Measurements from ENCODE around the gene TARBP2. TPM values are rescaled to one million over a fixed set of nuclear protein-coding genes. Genes with fewer than 3 reads are reported as not detected.

Gene TARBP2
- total and polyA plus RNA-seq, 12 donors = 7.0 to 21.2 (median 11.1) TPM

GRCh38 chr12:53498235-53498630, 2.9 kb upstream of the TARBP2 start:
- intact Hi-C loops (cut with DNase I) = no loop called here
- DNase-seq (no peak), ATAC-seq (no peak)
- WGBS, 2 donors = 85 to 87% methylated on average over 2 of the region's 2 CpGs
- Histone ChIP-seq H3K27me3 (no peaks in the 10 kb centered on the region), H3K9me3 (no peaks in the 10 kb centered on the region), H3K4me3 (peak overlapping the region in 3 of 10 donors; percentile 8 to 74 (median 60)), H3K36me3 (peaks cover 0 to 1% (median 0%) of the 10 kb centered on the region in 9 donors), H3K27ac (peak overlapping the region in 2 of 10 donors; percentile 4 to 53), H3K4me1 (peaks cover 15 to 68% (median 40%) of the 10 kb centered on the region in 9 donors)
- no peak for TF ChIP-seq CTCF (IDR thresholded peaks at IDR 0.05)

GRCh38 chr12:53499266-53500141, 1.6 kb upstream of the TARBP2 start, which contains the start of gene MAP3K12:
Gene MAP3K12 (minus strand): TSS chr12:53499458. CDS start chr12:53487391, 12,067 bp downstream.
- H3K27me3 ChIP-seq = no peaks in the 10 kb centered on the region
- peak within 1 kb of the TSS; percentile 31 to 87 (median 74) for H3K4me3 ChIP-seq
- H3K4me1 ChIP-seq = peaks cover 15 to 61% (median 36%) of the 10 kb centered on the region in 9 donors
- no peaks in the 10 kb centered on the region for H3K9me3 ChIP-seq
- no peak for TF ChIP-seq CTCF (IDR thresholded peaks at IDR 0.05)
- peak within 1 kb of the TSS; percentile 96 to 99 (median 97) for H3K27ac ChIP-seq
- peak; percentile 69 to 75 for DNase-seq
- peak in 7 of 8 donors; percentile 1 to 24 (median 14) for ATAC-seq
- peaks cover 0 to 14% (median 0%) of the 10 kb centered on the region in 9 donors for H3K36me3 ChIP-seq
- WGBS, 2 donors = 1% methylated on average over 50 to 51 of the region's 51 CpGs
- intact Hi-C loops (cut with DNase I) = loop anchor here in 7 of 10 donors (2.0 to 10.0 kb wide), 7 partner anchors 45 to 175 kb away; partner anchors contain the start of genes PCBP2 (in 5 of the 7), AAAS (in 1 of the 7) and PRR13 (in 1 of the 7)

- ATAC-seq (peak in 1 of 8 donors; percentile 5), DNase-seq (peak in 1 of 2 donors; percentile 53)
- H3K4me1 ChIP-seq = peaks cover 15 to 61% (median 36%) of the 10 kb centered on the region in 9 donors
- H3K27ac ChIP-seq = peak overlapping the region; percentile 96 to 99 (median 97)
- H3K9me3 ChIP-seq = no peaks in the 10 kb centered on the region
- intact Hi-C loops (cut with DNase I) = loop anchor here in 7 of 10 donors (2.0 to 10.0 kb wide), 7 partner anchors 45 to 175 kb away; partner anchors contain the start of genes PCBP2 (in 5 of the 7), AAAS (in 1 of the 7) and PRR13 (in 1 of the 7)
- H3K4me3 ChIP-seq = peak overlapping the region; percentile 31 to 87 (median 74)
- 1 to 2% methylated on average over 17 of the region's 17 CpGs for WGBS, 2 donors
- TF ChIP-seq CTCF (IDR thresholded peaks at IDR 0.05) = no peak
- H3K27me3 ChIP-seq = no peaks in the 10 kb centered on the region
- peaks cover 0 to 21% (median 0%) of the 10 kb centered on the region in 9 donors for H3K36me3 ChIP-seq
Observed at GRCh38 chr12:53500142-53500775, 824 bp upstream of the TARBP2 start.

Data from heart right ventricle (tissue), 16 donors.